Nephron progenitor cell (in vitro differentiated cells): Measurements from ENCODE around the gene THEM4.
"Not testable (repeated sequence)": the region's sequence is repeated elsewhere in the genome, so short reads cannot be mapped to it uniquely, and the experiment has no call there.

ENCODE experiments used
- DNase-seq: peaks from one replicate; pipeline ENCODE4 v3.0.0; 2021
- H3K27ac Mint-ChIP-seq: 2 replicates; pipeline ENCODE4 v1.8.0; 2021; ENCODE audit warnings: mild to moderate bottlenecking, moderate library complexity, mixed read lengths
- H3K27me3 Mint-ChIP-seq: 2 replicates; pipeline ENCODE4 v1.8.0; 2021; ENCODE audit warnings: mild to moderate bottlenecking, low read depth, mixed read lengths; ENCODE audit not compliant: poor library complexity
- H3K36me3 Mint-ChIP-seq: 2 replicates; pipeline ENCODE4 v1.8.0; 2021; ENCODE audit warnings: low read depth, mixed read lengths
- H3K4me1 Mint-ChIP-seq: 2 replicates; pipeline ENCODE4 v1.8.0; 2021; ENCODE audit warnings: mixed read lengths
- H3K4me3 Mint-ChIP-seq: 2 replicates; pipeline ENCODE4 v1.8.0; 2021; ENCODE audit warnings: mild to moderate bottlenecking, moderate library complexity, mixed read lengths
- H3K9me3 Mint-ChIP-seq: 2 replicates; pipeline ENCODE4 v1.8.0; 2021; ENCODE audit warnings: mild to moderate bottlenecking, moderate library complexity, mixed read lengths
- TF ChIP-seq, protein P1 (sequence below): fragments of 200-600 bp; sonication (generic); IDR thresholded peaks from 2 replicates; pipeline ENCODE4 v1.5.0; 2021; ENCODE audit warnings: antibody characterized with exemption

The THEM4 gene

GRCh38 chr1:151915061-151915686 is 5.9 kb upstream of the THEM4 start:
- TF ChIP-seq, protein P1, sequence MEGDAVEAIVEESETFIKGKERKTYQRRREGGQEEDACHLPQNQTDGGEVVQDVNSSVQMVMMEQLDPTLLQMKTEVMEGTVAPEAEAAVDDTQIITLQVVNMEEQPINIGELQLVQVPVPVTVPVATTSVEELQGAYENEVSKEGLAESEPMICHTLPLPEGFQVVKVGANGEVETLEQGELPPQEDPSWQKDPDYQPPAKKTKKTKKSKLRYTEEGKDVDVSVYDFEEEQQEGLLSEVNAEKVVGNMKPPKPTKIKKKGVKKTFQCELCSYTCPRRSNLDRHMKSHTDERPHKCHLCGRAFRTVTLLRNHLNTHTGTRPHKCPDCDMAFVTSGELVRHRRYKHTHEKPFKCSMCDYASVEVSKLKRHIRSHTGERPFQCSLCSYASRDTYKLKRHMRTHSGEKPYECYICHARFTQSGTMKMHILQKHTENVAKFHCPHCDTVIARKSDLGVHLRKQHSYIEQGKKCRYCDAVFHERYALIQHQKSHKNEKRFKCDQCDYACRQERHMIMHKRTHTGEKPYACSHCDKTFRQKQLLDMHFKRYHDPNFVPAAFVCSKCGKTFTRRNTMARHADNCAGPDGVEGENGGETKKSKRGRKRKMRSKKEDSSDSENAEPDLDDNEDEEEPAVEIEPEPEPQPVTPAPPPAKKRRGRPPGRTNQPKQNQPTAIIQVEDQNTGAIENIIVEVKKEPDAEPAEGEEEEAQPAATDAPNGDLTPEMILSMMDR: no peak
- Mint-ChIP-seq H3K27me3 (peaks cover 31% of the 10 kb centered on the region), H3K36me3 (no peaks in the 10 kb centered on the region), H3K9me3 (peaks cover 19% of the 10 kb centered on the region), H3K4me3 (no peak overlapping the region), H3K27ac (no peak overlapping the region), H3K4me1 (peaks cover 16% of the 10 kb centered on the region)
- DNase-seq: no peak

GRCh38 chr1:151914076-151914475 is 4.8 kb upstream of the THEM4 start:
- Mint-ChIP-seq H3K9me3 (peaks cover 19% of the 10 kb centered on the region), H3K4me1 (peaks cover 19% of the 10 kb centered on the region), H3K27me3 (peaks cover 25% of the 10 kb centered on the region), H3K36me3 (no peaks in the 10 kb centered on the region), H3K4me3 (no peak overlapping the region), H3K27ac (no peak overlapping the region)
- DNase-seq: no peak
- TF ChIP-seq, protein P1: no peak

GRCh38 chr1:151912973-151913372 is 3.7 kb upstream of the THEM4 start:
- TF ChIP-seq, protein P1: no peak
- no peak overlapping the region for H3K4me3 Mint-ChIP-seq
- peaks cover 21% of the 10 kb centered on the region for H3K4me1 Mint-ChIP-seq
- DNase-seq: no peak
- peaks cover 30% of the 10 kb centered on the region for H3K27me3 Mint-ChIP-seq
- peaks cover 10% of the 10 kb centered on the region for H3K36me3 Mint-ChIP-seq
- H3K9me3 Mint-ChIP-seq: peaks cover 29% of the 10 kb centered on the region
- H3K27ac Mint-ChIP-seq: no peak overlapping the region

DNA sequence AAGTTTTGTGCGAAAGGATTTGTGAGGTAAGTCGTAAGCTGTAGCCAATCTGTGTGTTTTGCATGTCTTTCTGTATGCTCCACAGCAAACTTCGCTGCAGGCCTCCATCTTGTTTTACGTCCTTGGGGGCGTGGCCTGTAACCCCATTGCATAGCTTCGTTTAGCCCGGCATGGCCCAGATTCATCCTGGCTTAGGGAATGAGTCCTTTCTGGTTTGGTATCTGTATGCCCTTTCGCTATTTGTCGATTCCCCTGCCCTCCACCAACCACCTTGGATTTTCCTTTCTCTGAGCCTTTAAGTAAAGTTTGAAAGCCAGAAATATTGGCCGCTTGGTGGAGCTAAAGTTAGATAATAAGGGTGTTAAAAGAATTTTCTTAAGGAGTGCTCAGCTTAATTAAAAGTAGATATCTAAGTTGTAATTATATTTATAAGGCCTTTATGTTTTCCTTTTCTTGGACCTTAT is 1.1 kb downstream of the THEM4 start:
- Mint-ChIP-seq H3K36me3 (peaks cover 54% of the 10 kb centered on the region), H3K4me1 (peaks cover 16% of the 10 kb centered on the region), H3K27me3 (peaks cover 10% of the 10 kb centered on the region), H3K27ac (no peak overlapping the region), H3K9me3 (peaks cover 64% of the 10 kb centered on the region), H3K4me3 (peak overlapping the region; percentile 89)
- TF ChIP-seq, protein P1: no peak
- peak; percentile 21 for DNase-seq

- H3K27me3 Mint-ChIP-seq: peaks cover 9% of the 10 kb centered on the region
- peaks cover 67% of the 10 kb centered on the region for H3K9me3 Mint-ChIP-seq
- peaks cover 61% of the 10 kb centered on the region for H3K36me3 Mint-ChIP-seq
- DNase-seq: no peak
- no peak overlapping the region for H3K27ac Mint-ChIP-seq
- H3K4me3 Mint-ChIP-seq: peak overlapping the region; percentile 89
- peaks cover 16% of the 10 kb centered on the region for H3K4me1 Mint-ChIP-seq
- TF ChIP-seq, protein P1: no peak
Measured at GRCh38 chr1:151907363-151908139, 1.8 kb downstream of the THEM4 start.

DNA sequence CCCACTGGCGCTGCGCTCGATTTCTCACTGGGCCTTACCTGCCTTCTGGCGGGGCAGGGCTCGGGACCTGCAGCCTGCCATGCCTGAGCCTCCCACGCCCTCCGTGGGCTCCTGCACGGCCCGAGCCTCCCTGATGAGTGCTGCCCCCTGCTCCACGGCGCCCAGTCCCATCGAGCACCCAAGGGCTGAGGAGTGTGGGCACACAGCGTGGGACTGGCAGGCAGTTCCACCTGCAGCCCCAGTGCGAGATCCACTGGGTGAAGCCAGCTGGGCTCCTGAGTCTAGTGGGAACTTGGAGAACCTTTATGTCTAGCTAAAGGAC is 3.0 kb downstream of the THEM4 start:
- H3K27me3 Mint-ChIP-seq, DNase-seq, H3K27ac Mint-ChIP-seq, H3K4me3 Mint-ChIP-seq: not testable (repeated sequence)
- Mint-ChIP-seq H3K4me1 (peaks cover 16% of the 10 kb centered on the region), H3K36me3 (peaks cover 74% of the 10 kb centered on the region), H3K9me3 (peaks cover 70% of the 10 kb centered on the region)

DNA sequence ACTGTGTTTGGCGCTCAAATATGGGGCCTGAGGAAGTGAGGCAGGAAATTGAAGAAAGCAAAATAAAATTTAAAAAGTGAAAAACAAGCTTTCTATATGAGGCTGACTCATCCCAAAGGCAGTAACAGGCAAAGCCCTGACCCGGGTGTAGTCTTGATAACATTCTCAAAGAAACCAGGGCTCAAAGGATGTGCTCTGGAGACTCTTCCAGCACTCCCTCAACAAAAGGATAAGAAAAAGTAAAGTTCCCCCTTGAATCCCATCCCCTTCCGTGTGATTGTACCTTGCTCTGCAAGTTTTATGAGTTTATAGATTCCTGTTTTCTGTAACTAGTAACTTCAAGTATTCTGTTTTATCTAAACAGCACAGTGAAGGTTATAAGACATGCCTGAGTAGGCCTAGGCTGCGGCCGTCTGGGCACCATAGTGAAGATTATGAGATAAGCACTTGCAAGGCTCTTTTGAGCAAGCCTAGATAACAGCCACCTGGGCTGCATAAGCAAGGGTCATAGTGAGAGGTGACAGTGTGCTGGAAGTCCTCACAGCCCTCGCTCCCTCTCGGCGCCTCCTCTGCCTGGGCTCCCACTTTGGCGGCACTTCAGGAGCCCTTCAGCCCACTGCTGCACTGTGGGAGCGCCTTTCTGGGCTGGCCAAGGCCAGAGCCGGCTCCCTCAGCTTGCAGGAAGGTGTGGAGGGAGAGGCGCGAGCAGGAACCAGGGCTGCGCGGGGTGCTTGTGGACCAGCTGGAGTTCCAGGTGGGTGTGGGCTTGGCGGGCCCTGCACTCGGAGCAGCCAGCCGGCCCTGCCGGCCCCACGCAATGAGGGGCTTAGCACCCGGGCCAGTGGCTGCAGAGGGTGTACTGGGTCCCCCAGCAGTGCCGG is 3.6 kb downstream of the THEM4 start:
- H3K9me3 Mint-ChIP-seq: peaks cover 76% of the 10 kb centered on the region
- not testable (repeated sequence) for H3K4me3 Mint-ChIP-seq, DNase-seq, H3K27me3 Mint-ChIP-seq
- H3K27ac Mint-ChIP-seq: peak overlapping the region; percentile 41
- peaks cover 80% of the 10 kb centered on the region for H3K36me3 Mint-ChIP-seq
- peaks cover 16% of the 10 kb centered on the region for H3K4me1 Mint-ChIP-seq
